Measurements from ENCODE around the gene TBC1D1.

The TBC1D1 gene

DNA sequence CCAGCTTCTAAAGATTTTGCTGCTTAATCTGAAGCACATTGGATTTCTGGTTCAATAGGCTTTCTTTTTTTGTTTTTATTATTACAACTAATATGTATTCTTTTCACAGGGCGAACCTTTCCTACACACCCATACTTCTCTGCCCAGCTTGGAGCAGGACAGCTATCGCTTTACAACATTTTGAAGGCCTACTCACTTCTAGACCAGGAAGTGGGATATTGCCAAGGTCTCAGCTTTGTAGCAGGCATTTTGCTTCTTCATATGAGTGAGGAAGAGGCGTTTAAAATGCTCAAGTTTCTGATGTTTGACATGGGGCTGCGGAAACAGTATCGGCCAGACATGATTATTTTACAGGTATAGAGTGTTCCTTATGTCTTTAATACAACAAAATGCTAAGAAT is 224.7 kb downstream of the TBC1D1 start:
- FAIRE-seq (no peak), DNase-seq (ENCODE audit: insufficient read length) (no peak)
- no peak for TF ChIP-seq POLR2A (IDR thresholded peaks at IDR 0.05; ENCODE audit: low read depth, low read length)
- TF ChIP-seq TAF1 (IDR thresholded peaks at IDR 0.05; ENCODE audit: borderline replicate concordance, low read depth, low read length): no peak
- no peak for TF ChIP-seq POLR2AphosphoS5 (IDR thresholded peaks at IDR 0.05; ENCODE audit: low read depth, low read length)

GRCh38 chr4:38117591-38117990 is 226.7 kb downstream of the TBC1D1 start:
- FAIRE-seq (no peak), DNase-seq (ENCODE audit: insufficient read length) (no peak)
- TF ChIP-seq POLR2A (IDR thresholded peaks at IDR 0.05; ENCODE audit: low read depth, low read length): no peak

DNA sequence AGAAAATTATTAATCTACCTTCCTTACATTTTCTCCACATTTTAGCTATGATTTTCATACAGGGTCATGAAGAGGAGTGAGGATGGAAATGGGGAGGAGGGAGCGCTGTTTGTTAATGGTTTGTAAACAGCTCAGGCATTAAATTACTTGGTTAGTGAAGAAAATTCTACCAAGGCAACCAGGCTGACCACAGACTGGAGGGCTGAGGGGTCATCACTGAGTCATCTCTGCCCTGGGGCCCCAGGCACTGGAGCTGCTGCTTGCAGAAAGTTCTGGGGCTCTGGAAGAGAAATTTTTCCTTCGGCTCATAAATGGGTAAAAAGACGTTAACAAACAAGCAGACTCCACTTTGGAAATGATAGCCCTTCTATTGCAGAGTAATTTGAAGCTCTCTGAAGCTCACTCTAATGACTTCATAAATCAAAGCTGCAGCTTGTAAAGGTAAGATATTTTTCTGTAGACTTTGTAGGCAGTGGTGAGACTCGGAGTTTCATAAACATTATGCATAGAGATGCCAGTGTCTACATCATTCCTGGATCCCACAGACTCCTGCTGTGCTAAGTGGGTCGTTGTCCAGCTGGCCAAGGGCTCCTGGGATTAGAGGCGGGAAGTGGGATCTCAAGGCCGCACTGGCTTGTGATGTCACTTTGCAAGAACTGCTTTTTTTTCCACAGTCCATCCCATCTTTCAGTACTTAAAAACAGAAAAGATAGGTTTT is 228.9 kb downstream of the TBC1D1 start:
- FAIRE-seq (no peak), DNase-seq (ENCODE audit: insufficient read length) (no peak)

GRCh38 chr4:38120772-38121171 is 229.9 kb downstream of the TBC1D1 start:
- no peak for FAIRE-seq

More for the DNA sequence above, 228.9 kb downstream of the TBC1D1 start:
- TF ChIP-seq POLR2A (IDR thresholded peaks at IDR 0.05; ENCODE audit: low read depth, low read length): no peak
- no peak for TF ChIP-seq POLR2AphosphoS5 (IDR thresholded peaks at IDR 0.05; ENCODE audit: low read depth, low read length)
- no peak for TF ChIP-seq TAF1 (IDR thresholded peaks at IDR 0.05; ENCODE audit: borderline replicate concordance, low read depth, low read length)

DNA sequence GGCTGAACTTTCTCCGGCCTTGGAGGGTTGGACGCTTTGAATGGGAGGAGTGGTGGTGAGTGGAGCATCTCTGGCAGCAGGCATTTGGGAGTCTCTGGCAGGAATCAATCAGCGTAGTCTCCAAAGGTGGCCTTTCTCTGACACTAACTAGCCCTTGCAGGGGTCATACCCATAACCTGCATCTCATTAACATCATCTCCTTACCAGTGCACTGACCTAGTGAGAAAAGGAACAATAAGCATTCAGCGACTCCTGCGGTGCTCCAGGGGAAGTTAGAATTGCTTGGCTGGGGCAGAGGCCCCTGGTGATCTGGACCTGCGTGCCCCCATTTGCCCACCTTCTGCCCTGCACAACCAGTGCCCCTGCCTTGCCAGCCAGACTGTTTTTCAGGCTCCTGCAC is 231.2 kb downstream of the TBC1D1 start:
- TF ChIP-seq TAF1 (IDR thresholded peaks at IDR 0.05; ENCODE audit: borderline replicate concordance, low read depth, low read length) (no peak), POLR2AphosphoS5 (IDR thresholded peaks at IDR 0.05; ENCODE audit: low read depth, low read length) (no peak), POLR2A (IDR thresholded peaks at IDR 0.05; ENCODE audit: low read depth, low read length) (no peak)
- DNase-seq (ENCODE audit: insufficient read length) (no peak), FAIRE-seq (no peak)

More at GRCh38 chr4:38120772-38121171, 229.9 kb downstream of the TBC1D1 start:
- TF ChIP-seq POLR2A (IDR thresholded peaks at IDR 0.05; ENCODE audit: low read depth, low read length): no peak
- TF ChIP-seq TAF1 (IDR thresholded peaks at IDR 0.05; ENCODE audit: borderline replicate concordance, low read depth, low read length): no peak
- no peak for TF ChIP-seq POLR2AphosphoS5 (IDR thresholded peaks at IDR 0.05; ENCODE audit: low read depth, low read length)
- DNase-seq (ENCODE audit: insufficient read length): no peak

GRCh38 chr4:38123555-38123954 is 232.7 kb downstream of the TBC1D1 start:
- TF ChIP-seq TAF1 (IDR thresholded peaks at IDR 0.05; ENCODE audit: borderline replicate concordance, low read depth, low read length) (no peak), POLR2A (IDR thresholded peaks at IDR 0.05; ENCODE audit: low read depth, low read length) (no peak), POLR2AphosphoS5 (IDR thresholded peaks at IDR 0.05; ENCODE audit: low read depth, low read length) (no peak)
- FAIRE-seq (no peak), DNase-seq (ENCODE audit: insufficient read length) (no peak)

GRCh38 chr4:38124961-38125360 is 234.1 kb downstream of the TBC1D1 start:
- no peak for TF ChIP-seq POLR2A (IDR thresholded peaks at IDR 0.05; ENCODE audit: low read depth, low read length)
- no peak for TF ChIP-seq TAF1 (IDR thresholded peaks at IDR 0.05; ENCODE audit: borderline replicate concordance, low read depth, low read length)
- no peak for TF ChIP-seq POLR2AphosphoS5 (IDR thresholded peaks at IDR 0.05; ENCODE audit: low read depth, low read length)
- DNase-seq (ENCODE audit: insufficient read length): no peak
- peak; percentile 50 for FAIRE-seq

DNA sequence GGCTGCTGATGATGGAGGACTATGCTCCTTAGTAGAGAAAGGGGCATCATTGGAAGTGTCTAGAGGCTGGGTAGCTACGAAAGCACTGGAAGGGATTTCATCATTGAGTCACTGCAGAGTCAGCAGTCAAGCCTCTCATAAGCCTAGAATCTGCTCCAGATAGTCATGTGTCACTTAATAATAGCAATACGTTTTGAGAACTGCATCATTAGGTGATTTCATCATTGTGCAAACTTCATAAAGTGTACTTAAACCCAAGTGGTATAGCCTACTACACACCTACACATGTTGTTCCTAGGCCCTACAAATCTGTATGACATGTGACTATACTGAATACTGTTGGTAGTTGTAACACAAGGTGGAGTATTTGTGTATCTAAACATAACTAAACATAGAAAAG is 234.9 kb downstream of the TBC1D1 start:
- FAIRE-seq (no peak), DNase-seq (ENCODE audit: insufficient read length) (no peak)
- TF ChIP-seq POLR2A (IDR thresholded peaks at IDR 0.05; ENCODE audit: low read depth, low read length) (no peak), POLR2AphosphoS5 (IDR thresholded peaks at IDR 0.05; ENCODE audit: low read depth, low read length) (no peak), TAF1 (IDR thresholded peaks at IDR 0.05; ENCODE audit: borderline replicate concordance, low read depth, low read length) (no peak)

DNA sequence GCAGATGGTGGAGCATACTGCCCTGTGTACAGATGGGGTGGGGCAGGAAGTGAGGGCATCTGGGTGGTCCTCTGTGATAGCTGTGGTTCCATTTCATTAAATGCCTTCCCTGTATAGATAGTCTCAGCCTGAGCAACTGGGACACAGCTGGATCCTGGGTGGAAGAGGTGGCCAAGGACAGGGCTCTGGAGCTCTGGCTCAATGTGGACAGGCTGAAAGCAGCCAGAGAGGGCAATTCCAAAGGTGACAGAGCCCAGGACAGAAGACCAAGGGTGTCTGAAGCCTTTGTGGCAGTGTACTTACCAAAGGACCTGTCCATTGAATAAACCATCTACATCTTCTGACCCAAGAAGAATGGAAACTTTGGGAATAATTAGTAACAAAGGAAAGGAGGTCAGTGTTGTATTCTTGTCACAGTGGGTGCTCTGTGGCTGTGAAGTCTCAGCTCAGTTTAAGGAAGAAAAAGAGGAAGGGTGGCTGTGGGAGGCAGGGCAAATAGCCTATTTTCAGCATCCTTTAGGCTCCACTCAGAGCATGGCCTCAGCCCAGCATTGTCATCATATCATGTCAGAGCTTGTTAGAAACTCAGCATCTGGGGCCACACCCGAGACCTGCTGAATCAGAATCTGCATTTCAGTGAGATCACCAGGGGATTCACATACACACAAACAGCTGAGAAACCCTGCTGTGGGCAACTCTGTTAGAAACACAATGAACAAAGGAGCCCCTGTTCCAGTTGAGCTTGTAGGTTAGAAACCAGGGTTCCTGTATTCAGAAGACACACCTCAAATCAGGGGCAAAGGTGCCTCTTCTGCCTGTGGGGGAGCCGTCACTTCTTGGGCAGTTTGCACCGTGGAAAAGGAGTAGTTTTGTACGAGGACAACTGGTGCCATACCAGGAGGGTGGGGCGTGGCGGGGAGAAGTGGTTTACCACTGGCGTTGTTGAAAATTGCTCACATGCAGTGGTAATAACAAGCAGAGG is 237.9 kb downstream of the TBC1D1 start:
- DNase-seq (ENCODE audit: insufficient read length) (no peak), FAIRE-seq (peak; percentile 87)
- TF ChIP-seq POLR2AphosphoS5 (IDR thresholded peaks at IDR 0.05; ENCODE audit: low read depth, low read length) (no peak; the same call in 1 of the 2 replicates), TAF1 (IDR thresholded peaks at IDR 0.05; ENCODE audit: borderline replicate concordance, low read depth, low read length) (no peak), POLR2A (IDR thresholded peaks at IDR 0.05; ENCODE audit: low read depth, low read length) (no peak)

- FAIRE-seq (no peak), DNase-seq (ENCODE audit: insufficient read length) (no peak)
- no peak for TF ChIP-seq POLR2AphosphoS5 (IDR thresholded peaks at IDR 0.05; ENCODE audit: low read depth, low read length)
- no peak for TF ChIP-seq POLR2A (IDR thresholded peaks at IDR 0.05; ENCODE audit: low read depth, low read length)
- no peak for TF ChIP-seq TAF1 (IDR thresholded peaks at IDR 0.05; ENCODE audit: borderline replicate concordance, low read depth, low read length)
Measured at GRCh38 chr4:38129460-38130227, 238.8 kb downstream of the TBC1D1 start.

DNA sequence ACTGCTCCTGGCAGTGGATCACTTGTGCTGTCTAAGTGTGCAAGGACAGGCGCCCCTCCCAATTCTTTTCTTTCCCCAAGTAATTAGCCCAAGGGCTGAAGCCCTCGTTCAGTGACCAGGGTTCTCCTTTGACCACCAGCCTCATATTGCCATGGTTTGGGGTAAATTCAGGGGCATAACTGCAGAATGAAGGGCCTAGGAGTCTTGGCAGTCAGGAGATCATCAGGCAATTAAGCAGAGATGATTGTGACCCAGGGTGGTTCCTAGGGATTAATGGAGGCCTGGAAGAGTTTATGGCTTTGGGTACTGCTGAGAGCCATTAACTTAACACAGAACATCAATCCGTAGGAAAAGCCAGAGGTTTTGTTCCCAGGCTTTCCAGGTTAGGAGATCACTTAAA is 240.0 kb downstream of the TBC1D1 start:
- FAIRE-seq (no peak), DNase-seq (ENCODE audit: insufficient read length) (no peak)
- no peak for TF ChIP-seq TAF1 (IDR thresholded peaks at IDR 0.05; ENCODE audit: borderline replicate concordance, low read depth, low read length)
- TF ChIP-seq POLR2A (IDR thresholded peaks at IDR 0.05; ENCODE audit: low read depth, low read length): no peak
- TF ChIP-seq POLR2AphosphoS5 (IDR thresholded peaks at IDR 0.05; ENCODE audit: low read depth, low read length): no peak
